CD4-positive, alpha-beta T cell treated with Interleukin-17A for 1 hour (primary cell): ENCODE results near the gene MED26.
A peak's percentile ranks its signal among the peaks of the same experiment; 100 is the strongest.
"Not testable (repeated sequence)": the region's sequence is repeated elsewhere in the genome, so short reads cannot be mapped to it uniquely, and the experiment has no call there.

ENCODE experiments used
- DNase-seq: peaks from one replicate; pipeline ENCODE4 v3.0.0-alpha.2; 2020

Gene MED26

GRCh38 chr19:16571822-16572331, 56.1 kb downstream of the MED26 start:
- peak; percentile 51 for DNase-seq

- DNase-seq, result no peak
These were observed 56.7 kb downstream of the MED26 start for GRCh38 chr19:16571283-16571682.

GRCh38 chr19:16569609-16570320, 58.2 kb downstream of the MED26 start:
- no peak for DNase-seq

- DNase-seq, result no peak
These were observed 61.3 kb downstream of the MED26 start for GRCh38 chr19:16566702-16567101.

- DNase-seq, result peak; percentile 92
These were observed 61.8 kb downstream of the MED26 start for GRCh38 chr19:16566161-16566560.

- no peak for DNase-seq
These were observed 63.2 kb downstream of the MED26 start for GRCh38 chr19:16564842-16565241.

GRCh38 chr19:16562608-16563025, 65.4 kb downstream of the MED26 start:
- DNase-seq, result no peak

GRCh38 chr19:16561382-16561781, 66.6 kb downstream of the MED26 start:
- DNase-seq, result no peak

- no peak for DNase-seq
These were observed 68.2 kb downstream of the MED26 start for GRCh38 chr19:16559780-16560276.

GRCh38 chr19:16554776-16555175, 73.2 kb downstream of the MED26 start:
- no peak for DNase-seq

- not testable (repeated sequence) for DNase-seq
These were observed 76.1 kb downstream of the MED26 start for GRCh38 chr19:16551902-16552301.

GRCh38 chr19:16548956-16549355, 79.0 kb downstream of the MED26 start:
- no peak for DNase-seq

GRCh38 chr19:16544473-16545231, 83.4 kb downstream of the MED26 start:
- DNase-seq, result no peak

- DNase-seq, result not testable (repeated sequence)
These were observed 84.3 kb downstream of the MED26 start for GRCh38 chr19:16543734-16544133.

GRCh38 chr19:16542910-16543472, 85.0 kb downstream of the MED26 start:
- no peak for DNase-seq

GRCh38 chr19:16542045-16542909, 85.7 kb downstream of the MED26 start, which contains the start of gene CHERP:
CHERP (minus strand) TSS chr19:16542437; CDS start chr19:16542378, 59 bp downstream.
- DNase-seq, result peak; percentile 95

GRCh38 chr19:16541526-16542044, 86.4 kb downstream of the MED26 start:
- DNase-seq, result no peak

GRCh38 chr19:16540948-16541347, 87.1 kb downstream of the MED26 start:
- DNase-seq, result no peak

- DNase-seq, result no peak
These were observed 90.9 kb downstream of the MED26 start for GRCh38 chr19:16537111-16537510.

- no peak for DNase-seq
These were observed 91.9 kb downstream of the MED26 start for GRCh38 chr19:16536130-16536529.

- no peak for DNase-seq
These were observed 92.6 kb downstream of the MED26 start for GRCh38 chr19:16535381-16535780.
